HG03175 (cell line): ENCODE results near the gene PDCL3.

Experiments used
- ATAC-seq: cut with Tn5 transposase; IDR thresholded peaks from one replicate; pipeline ENCODE4 v1.9.1; 2021; ENCODE audit warnings: mild to moderate bottlenecking, moderate library complexity; ENCODE audit not compliant: unreplicated experiment

The PDCL3 gene

GRCh38 chr2:100562613-100563406, at the start of gene PDCL3:
PDCL3 (plus strand) TSS chr2:100562993; CDS start chr2:100563068, 75 bp downstream.
- ATAC-seq: peak; percentile 93

GRCh38 chr2:100513650-100514049, 49.1 kb upstream of the PDCL3 start:
- ATAC-seq: no peak

DNA sequence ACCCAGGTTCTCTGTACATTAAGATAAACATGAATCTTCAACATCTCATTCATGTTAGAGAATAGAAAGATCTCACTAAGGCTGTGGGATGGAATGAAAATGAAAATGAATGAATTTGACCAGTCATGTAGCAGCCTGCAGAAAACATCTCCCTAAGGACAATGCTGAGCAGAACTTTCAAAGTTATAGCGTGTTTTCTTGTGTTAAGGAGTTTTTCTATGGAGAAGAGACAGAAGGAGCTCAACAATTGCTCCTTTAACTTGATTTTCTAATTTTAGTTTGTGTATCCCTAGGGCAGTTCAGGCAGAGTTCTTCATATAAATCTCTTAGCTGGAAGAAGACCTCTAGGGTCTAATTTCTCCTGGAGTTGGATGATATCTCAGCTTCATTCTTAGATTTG, 45.2 kb upstream of the PDCL3 start:
- no peak for ATAC-seq

DNA sequence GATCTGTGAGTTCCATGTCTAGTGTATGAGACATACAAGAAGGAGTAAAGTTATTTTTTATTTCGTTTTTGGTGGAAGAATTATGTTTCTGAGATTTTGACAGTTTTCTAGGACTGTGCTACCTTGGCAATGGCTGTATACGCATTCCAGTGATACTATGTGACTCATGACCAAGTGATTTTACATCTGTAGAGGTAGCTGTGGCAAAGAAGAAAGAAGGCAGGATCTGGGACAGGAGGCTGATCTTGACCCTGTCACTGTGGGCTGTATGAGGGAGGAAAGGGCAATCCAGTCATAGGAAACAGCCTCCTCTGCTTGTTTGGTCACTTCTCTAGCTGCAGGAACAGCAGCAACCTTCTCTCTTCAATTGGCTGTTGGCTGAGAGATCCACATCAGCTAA, 44.0 kb upstream of the PDCL3 start:
- ATAC-seq: no peak

DNA sequence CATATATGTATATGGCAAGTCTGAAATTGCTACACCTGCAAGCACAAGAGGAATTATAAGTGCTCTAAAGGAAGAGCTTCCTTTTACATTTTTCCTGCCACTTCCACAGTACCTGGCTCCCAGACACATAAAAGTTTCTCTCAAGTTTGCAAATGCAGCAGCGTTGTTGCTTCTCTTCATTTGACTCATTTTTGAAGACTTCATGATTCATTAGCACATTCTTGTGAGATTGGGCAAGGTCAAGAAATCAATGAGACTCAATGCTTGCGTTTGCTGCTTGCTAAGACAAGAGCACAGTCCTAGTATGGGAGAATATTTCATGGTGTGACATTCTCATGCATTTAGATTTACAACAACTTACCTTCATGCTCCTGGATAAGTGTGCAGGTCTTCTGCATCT, 42.6 kb upstream of the PDCL3 start:
- no peak for ATAC-seq

DNA sequence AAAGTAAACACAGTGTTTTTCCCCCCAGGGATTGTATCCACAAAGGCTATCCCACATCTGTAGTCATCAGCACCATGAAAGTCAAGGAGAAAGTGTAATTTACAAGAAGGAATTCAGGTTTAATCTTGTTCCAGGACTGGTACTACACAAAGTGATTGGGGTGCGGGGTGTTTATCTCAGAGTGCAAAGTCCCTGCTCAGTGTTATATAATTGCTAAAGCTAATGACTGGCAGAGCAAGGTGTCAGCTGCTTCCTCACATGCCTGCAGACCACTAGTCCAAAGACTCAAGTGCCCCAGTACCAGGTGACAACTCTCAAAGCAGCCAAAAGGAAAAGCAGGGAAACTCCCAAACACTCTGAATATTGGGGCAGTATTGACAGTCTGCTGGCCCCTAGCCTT, 40.4 kb upstream of the PDCL3 start:
- ATAC-seq: no peak

GRCh38 chr2:100524331-100524730, 38.5 kb upstream of the PDCL3 start:
- no peak for ATAC-seq

DNA sequence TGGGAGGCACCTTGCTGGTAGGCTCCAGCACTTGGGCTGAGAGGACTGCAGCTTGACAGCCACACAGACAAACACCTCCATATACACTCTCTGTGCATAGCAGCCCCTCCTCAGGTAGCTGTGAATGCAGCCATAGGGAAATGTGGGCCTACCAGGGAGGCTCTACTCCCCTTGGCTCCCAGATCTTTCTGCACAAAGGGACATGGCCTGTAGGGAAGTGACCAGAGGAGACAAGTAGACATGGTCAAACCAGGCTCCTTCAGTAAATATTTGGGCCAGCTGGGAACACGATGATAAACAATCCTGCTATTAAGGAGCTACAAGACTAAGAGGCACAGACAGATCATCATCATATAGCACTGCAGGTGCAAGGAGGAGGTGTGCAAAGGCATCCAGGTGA, 35.9 kb upstream of the PDCL3 start:
- ATAC-seq: no peak

- ATAC-seq: no peak
Observed at GRCh38 chr2:100527440-100528015, 35.3 kb upstream of the PDCL3 start.

GRCh38 chr2:100529176-100529575, 33.6 kb upstream of the PDCL3 start:
- no peak for ATAC-seq

DNA sequence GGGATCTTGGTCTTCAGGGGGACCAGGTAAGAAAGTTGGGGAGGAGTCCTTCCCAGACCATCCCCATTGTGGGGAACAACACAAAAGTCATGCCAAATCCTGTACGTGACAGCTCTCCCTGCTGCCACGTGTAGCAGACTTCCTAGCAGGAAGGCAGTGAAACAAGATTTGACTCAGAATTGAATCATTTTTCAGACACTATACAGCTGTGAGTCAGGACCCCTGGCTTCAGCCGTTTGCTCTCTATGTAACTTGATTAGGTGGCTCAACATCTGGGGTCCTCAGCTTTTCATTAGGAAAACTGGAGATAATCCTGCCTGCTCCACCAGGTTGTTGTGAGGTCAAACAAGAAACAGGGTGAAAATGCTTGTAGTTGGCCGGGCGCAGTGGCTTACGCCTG, 32.9 kb upstream of the PDCL3 start:
- ATAC-seq: no peak

DNA sequence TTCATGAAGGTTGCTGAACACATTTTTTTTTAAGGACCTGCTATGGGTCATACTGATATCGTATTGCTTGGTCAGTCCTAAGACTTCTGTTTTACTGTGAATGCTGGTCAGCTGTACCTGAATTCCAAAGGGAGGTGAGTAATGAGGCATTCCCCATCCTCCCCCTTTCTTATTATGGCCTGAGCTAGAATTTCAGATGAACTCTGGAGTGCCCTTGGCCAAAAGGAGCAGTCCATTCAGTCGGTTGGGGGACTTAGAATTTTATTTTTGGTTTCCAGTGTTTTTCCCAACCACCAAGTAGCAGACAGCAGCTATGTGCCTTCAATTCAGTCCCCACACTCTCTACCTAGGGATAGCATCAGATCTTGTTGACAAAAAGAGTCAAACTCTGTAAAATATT, 26.9 kb upstream of the PDCL3 start:
- ATAC-seq: no peak

DNA sequence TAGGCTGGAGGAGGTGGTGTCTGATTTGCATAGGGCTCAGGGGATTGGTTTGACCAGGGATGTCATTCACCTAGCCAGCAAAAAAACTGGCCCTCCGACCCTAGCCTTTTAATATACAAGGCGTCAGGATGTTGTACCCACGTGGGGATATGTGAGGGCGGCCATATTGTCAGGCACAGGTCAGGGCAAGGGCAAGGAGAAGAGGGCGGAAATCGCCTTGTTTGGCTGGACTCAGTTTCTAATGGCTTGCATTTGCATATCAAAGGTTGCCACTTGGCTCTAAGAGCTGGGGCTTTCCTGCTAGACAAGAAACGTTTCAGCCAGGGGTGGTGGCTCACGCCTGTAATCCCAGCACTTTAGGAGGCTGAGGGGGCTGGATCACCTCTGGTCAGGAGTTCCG, 24.9 kb upstream of the PDCL3 start:
- ATAC-seq: no peak

GRCh38 chr2:100539221-100539620, 23.6 kb upstream of the PDCL3 start:
- no peak for ATAC-seq

DNA sequence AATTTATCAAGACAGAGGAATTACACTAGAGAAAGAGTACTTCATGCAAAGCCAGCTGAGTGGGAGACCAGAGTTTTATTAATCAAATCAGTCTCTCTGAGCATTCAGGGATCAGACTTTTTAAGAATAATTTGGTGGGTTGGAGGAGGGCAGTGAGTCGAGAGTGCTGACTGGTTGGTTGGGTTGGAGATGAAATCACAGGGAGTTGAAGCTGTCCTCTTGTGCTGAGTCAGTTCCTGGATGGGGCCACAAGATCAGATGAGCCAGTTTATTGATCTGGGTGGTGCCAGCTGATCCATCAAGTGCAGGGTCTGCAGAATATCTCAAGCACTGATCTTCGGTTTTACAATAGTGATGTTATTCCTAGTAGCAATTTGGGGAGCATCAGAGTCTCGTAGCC, 21.4 kb upstream of the PDCL3 start:
- ATAC-seq: no peak

- ATAC-seq: no peak
Observed at GRCh38 chr2:100542418-100542817, 20.4 kb upstream of the PDCL3 start.

GRCh38 chr2:100544911-100545596, 17.7 kb upstream of the PDCL3 start:
- no peak for ATAC-seq

- ATAC-seq: no peak
Observed at GRCh38 chr2:100546469-100546868, 16.3 kb upstream of the PDCL3 start.

GRCh38 chr2:100548771-100549170, 14.0 kb upstream of the PDCL3 start:
- no peak for ATAC-seq

DNA sequence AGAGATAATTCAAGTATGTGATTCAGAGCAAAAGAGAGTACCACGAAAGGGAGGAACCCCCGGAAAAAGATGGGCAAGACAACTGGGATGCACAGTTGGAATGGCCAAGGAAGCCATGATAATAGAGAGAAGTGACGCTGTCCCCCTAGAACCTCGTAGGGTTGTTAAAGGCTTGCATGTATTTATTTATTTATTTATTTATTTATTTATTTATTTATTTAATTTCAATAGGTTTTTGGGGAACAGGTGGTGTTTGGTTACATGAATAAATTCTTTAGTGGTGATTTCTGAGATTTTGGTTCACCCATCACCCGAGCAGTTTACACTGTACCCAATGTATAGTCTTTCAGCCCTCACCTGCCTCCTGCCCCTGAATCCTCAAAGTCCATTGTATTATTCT, 11.5 kb upstream of the PDCL3 start:
- ATAC-seq: no peak

- no peak for ATAC-seq
Observed at GRCh38 chr2:100554798-100555407, 7.9 kb upstream of the PDCL3 start.

GRCh38 chr2:100556746-100557145, 6.0 kb upstream of the PDCL3 start:
- ATAC-seq: no peak
